Gastrocnemius medialis (tissue), 4 donors: ENCODE data around the gene ACTRT3. TPM values are rescaled to one million over a fixed set of nuclear protein-coding genes. Genes with fewer than 3 reads are reported as not detected.
A peak's percentile ranks its signal among the peaks of the same experiment; 100 is the strongest.

Experiments
- ATAC-seq, 2 donors: fragments of 150-250 bp; one replicate each; pipeline ENCODE4 v1.9.1; 2016
- DNase-seq, 2 donors: peaks; one replicate each; pipeline ENCODE4 v3.0.0-alpha.2; 2019
- H3K27ac ChIP-seq, 4 donors: fragments of 200-600 bp; sonication (generic); 1 replicate in 1 of 4; 2 replicates in 3 of 4; pipeline ENCODE4 v1.5.1; 2016 to 2018; ENCODE audit warnings: mild to moderate bottlenecking in 2 of 4, moderate library complexity in 1 of 4
- H3K27me3 ChIP-seq, 3 donors: fragments of 200-600 bp; sonication (generic) in 2 of 3; 1 replicate in 1 of 3; 2 replicates in 2 of 3; pipeline versions ENCODE4 v1.5.1 to v1.6.0; 2016 to 2019; ENCODE audit warnings: mild to moderate bottlenecking in 1 of 3, moderate library complexity in 1 of 3
- H3K36me3 ChIP-seq, 2 donors: fragments of 200-600 bp; sonication (generic) in 1 of 2; one replicate each; pipeline ENCODE4 v1.5.1; 2017 to 2018
- H3K4me1 ChIP-seq, 2 donors: fragments of 200-600 bp; sonication (generic) in 1 of 2; one replicate each; pipeline ENCODE4 v1.5.1; 2016 to 2017; ENCODE audit warnings: mild to moderate bottlenecking in 2 of 2
- H3K4me3 ChIP-seq, 4 donors: fragments of 200-600 bp; sonication (generic) in 3 of 4; 1 replicate in 1 of 4; 2 replicates in 3 of 4; pipeline ENCODE4 v1.5.1; 2016 to 2019; ENCODE audit warnings: mild to moderate bottlenecking in 2 of 4
- H3K9me3 ChIP-seq, 3 donors: fragments of 200-600 bp; sonication (generic) in 2 of 3; 1 replicate in 1 of 3; 2 replicates in 2 of 3; pipeline ENCODE4 v1.5.1; 2016 to 2019
- CTCF ChIP-seq, 5 experiments: fragments of 450-650 bp in 3 of 5; fragments of 200-600 bp in 2 of 5; sonication (generic) in 2 of 5; IDR thresholded peaks in 4 of 5; conservative IDR thresholded peaks in 1 of 5; 1 replicate in 4 of 5; 2 replicates in 1 of 5; pipeline ENCODE4 v1.5.1; 2016 to 2019; ENCODE audit warnings: antibody characterized with exemption in 5 of 5, mild to moderate bottlenecking in 3 of 5, moderate library complexity in 3 of 5
- POLR2A ChIP-seq, 2 donors: fragments of 450-650 bp; IDR thresholded peaks; one replicate each; pipeline ENCODE4 v1.6.1; 2017; ENCODE audit warnings: antibody characterized with exemption in 2 of 2, mild to moderate bottlenecking in 2 of 2, moderate library complexity in 2 of 2
- in situ Hi-C, 4 donors: fragments of 200-750 bp; cut with MboI; loops; one replicate each; pipeline versions ENCODE4 v1.15.0 to v1.8.0; 2017; ENCODE audit warnings: low sequenced_read_pairs in 4 of 4
- intact Hi-C: fragments of 100-400 bp; cut with DNase I; formaldehyde crosslinking; loops from one replicate; pipeline ENCODE4 v1.15.1; 2023; ENCODE audit warnings: low total_unique reads
- total RNA-seq, 4 donors: library from RNA; depleted of rRNA; stranded (reverse); fragments of >200 nt; gene quantifications; one replicate each; pipeline versions ENCODE4 v1.1.0 to v1.2.3, GENCODE V29; 2016

Gene ACTRT3
- total RNA-seq, 4 donors from 2014 or later, result 0.38 to 5.8 (median 0.92) TPM

DNA sequence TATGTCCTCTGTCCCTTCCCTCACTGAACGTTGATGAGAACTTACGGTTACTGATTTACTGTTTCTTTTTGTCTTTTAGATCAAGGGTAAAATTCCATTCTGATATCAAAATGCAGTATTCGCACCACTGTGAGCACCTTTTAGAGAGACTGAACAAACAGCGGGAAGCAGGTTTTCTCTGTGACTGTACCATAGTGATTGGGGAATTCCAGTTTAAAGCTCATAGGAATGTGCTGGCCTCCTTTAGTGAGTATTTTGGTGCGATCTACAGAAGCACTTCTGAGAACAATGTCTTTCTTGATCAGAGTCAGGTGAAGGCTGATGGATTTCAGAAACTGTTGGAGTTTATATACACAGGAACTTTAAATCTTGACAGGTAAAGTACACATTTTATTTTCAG is 4.8 kb upstream of the ACTRT3 start:
- peaks cover 0 to 39% of the 10 kb centered on the region in 2 donors for H3K36me3 ChIP-seq
- no peaks in the 10 kb centered on the region for H3K27me3 ChIP-seq
- peak overlapping the region; percentile 76 to 99 (median 92) for H3K4me3 ChIP-seq
- in situ Hi-C loops (loop anchor here in 2 of 4 donors (10.0 to 25.0 kb wide), 2 partner anchors 191 to 588 kb away; partner anchors contain the start of genes SEC62 (in 1 of the 2) and SKIL (in 1 of the 2)), intact Hi-C loops (loop anchor here (5.0 kb wide), 1 partner anchor 193 kb away; the partner anchor contains the start of gene SEC62)
- H3K27ac ChIP-seq, result peak overlapping the region; percentile 95 to 100 (median 97)
- H3K9me3 ChIP-seq, result no peaks in the 10 kb centered on the region
- ATAC-seq (no peak), DNase-seq (no peak)
- TF ChIP-seq CTCF (IDR thresholded peaks at IDR 0.05 in 4 of 5, conservative IDR thresholded peaks at IDR 0.05 in 1 of 5) (no peak), POLR2A (IDR thresholded peaks at IDR 0.05) (no peak)
- H3K4me1 ChIP-seq, result peaks cover 26 to 27% of the 10 kb centered on the region in 2 donors

DNA sequence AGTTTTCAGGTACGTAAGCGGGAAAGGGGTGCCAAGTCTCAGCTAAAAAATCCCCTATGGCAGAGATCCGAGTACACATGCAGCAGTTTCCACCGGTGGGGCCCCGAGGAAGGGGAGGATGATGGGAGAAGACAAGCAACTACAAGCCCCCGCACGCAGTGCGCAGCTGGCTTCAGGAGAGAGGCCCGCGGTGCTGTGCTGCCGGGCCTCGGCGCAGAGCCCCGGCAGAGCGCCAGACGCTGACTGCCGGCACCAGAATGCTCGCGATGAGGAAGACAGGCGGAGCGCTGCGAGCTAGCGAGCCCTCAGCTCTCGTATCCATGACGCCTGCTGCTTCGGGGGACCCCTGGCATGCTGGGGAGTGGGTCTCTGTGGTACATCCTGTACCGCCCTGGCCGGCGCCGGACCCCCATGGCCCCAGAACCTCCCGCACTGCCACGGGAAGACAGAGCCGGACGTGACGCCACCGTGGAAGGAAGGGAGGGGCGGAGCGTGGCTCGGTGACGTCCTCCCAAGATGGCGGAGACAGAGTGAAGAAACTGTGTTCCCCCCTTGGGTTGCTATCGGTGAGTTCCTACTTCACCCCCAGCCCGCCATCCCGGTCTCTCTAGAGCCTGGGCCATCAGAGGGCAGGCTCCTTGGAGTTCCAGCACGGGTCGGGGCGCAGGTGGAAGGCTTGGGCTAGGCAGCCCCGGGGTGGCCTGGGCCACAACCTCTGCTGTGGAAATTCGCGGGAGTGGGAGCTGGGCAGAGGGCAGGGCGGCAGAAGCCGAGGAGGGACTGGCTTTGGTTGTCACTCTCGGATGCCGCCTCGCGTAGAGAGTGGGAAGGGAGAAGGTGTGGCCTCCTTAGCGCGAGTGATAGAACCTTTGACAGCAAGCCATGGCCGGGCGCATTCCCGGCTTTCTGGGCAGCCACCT is 3.8 kb upstream of the ACTRT3 start, which contains the start of gene MYNN:
MYNN (plus strand) TSS at position 500 of the 920 bp plus-strand sequence. CDS start 900 bp downstream, outside the sequence.
- Histone ChIP-seq H3K4me1 (peaks cover 26 to 27% of the 10 kb centered on the region in 2 donors), H3K4me3 (peak within 1 kb of the TSS; percentile 76 to 99 (median 92)), H3K27ac (peak within 1 kb of the TSS; percentile 95 to 100 (median 97)), H3K36me3 (peaks cover 0 to 32% of the 10 kb centered on the region in 2 donors), H3K27me3 (no peaks in the 10 kb centered on the region), H3K9me3 (no peaks in the 10 kb centered on the region)
- intact Hi-C loops (loop anchor here (1.0 to 5.0 kb wide), 4 partner anchors 194 to 584 kb away; partner anchors contain the start of genes PHC3, PRKCI, SEC62 and SKIL), in situ Hi-C loops (loop anchor here in 2 of 4 donors (10.0 to 25.0 kb wide), 2 partner anchors 192 to 589 kb away; partner anchors contain the start of genes SEC62 (in 1 of the 2) and SKIL (in 1 of the 2))
- TF ChIP-seq CTCF (IDR thresholded peaks at IDR 0.05 in 4 of 5, conservative IDR thresholded peaks at IDR 0.05 in 1 of 5) (no peak), POLR2A (IDR thresholded peaks at IDR 0.05) (peak; percentile 99)
- ATAC-seq (peak; percentile 86 to 88), DNase-seq (peak; percentile 85 to 88)

GRCh38 chr3:169772305-169772896 is 3.0 kb upstream of the ACTRT3 start:
- Histone ChIP-seq H3K4me3 (peak overlapping the region; percentile 76 to 99 (median 92)), H3K9me3 (no peaks in the 10 kb centered on the region), H3K4me1 (peaks cover 26 to 27% of the 10 kb centered on the region in 2 donors), H3K27me3 (no peaks in the 10 kb centered on the region), H3K36me3 (peaks cover 0 to 25% of the 10 kb centered on the region in 2 donors), H3K27ac (peak overlapping the region; percentile 95 to 100 (median 97))
- peak; percentile 67 to 76 for DNase-seq
- intact Hi-C loops, result loop anchor here (1.0 to 5.0 kb wide), 4 partner anchors 195 to 584 kb away; partner anchors contain the start of genes PHC3, PRKCI, SEC62 and SKIL
- in situ Hi-C loops, result loop anchor here in 2 of 4 donors (10.0 to 25.0 kb wide), 2 partner anchors 192 to 590 kb away; partner anchors contain the start of genes SEC62 (in 1 of the 2) and SKIL (in 1 of the 2)
- TF ChIP-seq POLR2A (IDR thresholded peaks at IDR 0.05) (no peak), CTCF (IDR thresholded peaks at IDR 0.05 in 4 of 5, conservative IDR thresholded peaks at IDR 0.05 in 1 of 5) (no peak)
- peak; percentile 72 to 77 for ATAC-seq
